Heart left ventricle (tissue), 13 donors: Measurements from ENCODE around the gene PTMS.

Source experiments
- CTCF ChIP-seq, 12 donors: fragments of 200-600 bp; sonication (generic) in 4 of 12; IDR thresholded peaks; one replicate each; pipeline versions ENCODE4 v1.5.0 to v1.8.0; 2018 to 2022; ENCODE audit warnings: antibody characterized with exemption in 12 of 12, mild to moderate bottlenecking in 5 of 12
- POLR2A ChIP-seq, 2 donors: fragments of 450-650 bp; IDR thresholded peaks; one replicate each; pipeline ENCODE4 v1.6.1; 2017; ENCODE audit warnings: antibody characterized with exemption in 2 of 2, mild to moderate bottlenecking in 2 of 2, moderate library complexity in 2 of 2
- donor health status: ischemic (EF 13 %, LVEDD 7.1; RV severe dilation, severe dysfunction).
- donor health status: DM: no; HTN: yes; CAD: no.
- donor health status: DM: no; HTN: no; CAD: no.
- donor health status: ischemic (EF 25% LVEDD 6.9; RV normal size, moderate dysfunction).
- donor health status: ischemic (EF 25% LVEDD 5.7; RV mildly dilated, moderate dysfunction).
- donor health status: ischemic (EF 35%, LVEDD 5.7; RV mildly dilated, moderate dysfunction).
- donor health status: nonischemic (EF 11% LVEDD 7.7; RV severe dilation, severe dysfunction).
- donor health status: DM: yes; HTN: yes; CAD: no.
- donor health status: PGD.
- donor health status: ischemic (EF 29% LVEDD 5.4; RV normal size, mild dysfunction).
- donor health status: nonischemic (EF 23%, LVEDD 6.1; RV moderate dilation, normal function).

- TF ChIP-seq CTCF (IDR thresholded peaks at IDR 0.05): no peak
- no peak for TF ChIP-seq POLR2A (IDR thresholded peaks at IDR 0.05)
Observed at GRCh38 chr12:6778217-6778573, 12.0 kb downstream of the PTMS start.
